GM18505 (cell line): ENCODE measurements around the gene SOCS1.
"Not testable (repeated sequence)": the region's sequence is repeated elsewhere in the genome, so short reads cannot be mapped to it uniquely, and the experiment has no call there.

Source experiments
- ATAC-seq: cut with Tn5 transposase; IDR thresholded peaks from one replicate; pipeline ENCODE4 v1.9.1; 2021; ENCODE audit not compliant: unreplicated experiment
- POLR2A ChIP-seq: IDR thresholded peaks from 4 replicates; pipeline ENCODE4 v1.6.1; 2011; ENCODE audit warnings: borderline replicate concordance; ENCODE audit not compliant: insufficient read depth, insufficient read length; ENCODE audit errors: extremely low read depth

The SOCS1 gene

GRCh38 chr16:11296351-11296705 lies 40.3 kb upstream of the SOCS1 start:
- no peak for ATAC-seq
- no peak for TF ChIP-seq POLR2A

GRCh38 chr16:11295672-11296071 lies 39.7 kb upstream of the SOCS1 start:
- ATAC-seq: no peak
- TF ChIP-seq POLR2A: no peak

GRCh38 chr16:11292076-11292748 lies 36.2 kb upstream of the SOCS1 start:
- ATAC-seq: no peak
- no peak for TF ChIP-seq POLR2A

GRCh38 chr16:11291091-11291703 lies 35.2 kb upstream of the SOCS1 start:
- TF ChIP-seq POLR2A: no peak
- no peak for ATAC-seq

- ATAC-seq: no peak
- no peak for TF ChIP-seq POLR2A
Observed at GRCh38 chr16:11290102-11290893, 34.3 kb upstream of the SOCS1 start.

- ATAC-seq: not testable (repeated sequence)
Observed at GRCh38 chr16:11289696-11290095, 33.7 kb upstream of the SOCS1 start.

- no peak for ATAC-seq
- no peak for TF ChIP-seq POLR2A
Observed at GRCh38 chr16:11289202-11289601, 33.2 kb upstream of the SOCS1 start.

GRCh38 chr16:11285842-11286241 lies 29.8 kb upstream of the SOCS1 start:
- no peak for ATAC-seq
- TF ChIP-seq POLR2A: no peak

- ATAC-seq: no peak
- no peak for TF ChIP-seq POLR2A
Observed at GRCh38 chr16:11283820-11284248, 27.8 kb upstream of the SOCS1 start.

GRCh38 chr16:11280616-11281522 lies 24.9 kb upstream of the SOCS1 start, which contains the start of gene PRM1:
PRM1 (minus strand) TSS chr16:11281330; CDS start chr16:11281238, 92 bp downstream.
- ATAC-seq: no peak
- no peak for TF ChIP-seq POLR2A

GRCh38 chr16:11278681-11279628 lies 23.0 kb upstream of the SOCS1 start:
- ATAC-seq: no peak
- no peak for TF ChIP-seq POLR2A
